Measurements from ENCODE around the gene SLC29A4. TPM values are rescaled to one million over a fixed set of nuclear protein-coding genes. Genes with fewer than 3 reads are reported as not detected.
"Not testable (repeated sequence)": the region's sequence is repeated elsewhere in the genome, so short reads cannot be mapped to it uniquely, and the experiment has no call there.

Gene SLC29A4
- polyA plus RNA-seq, 4 donors, result 19.9 to 29.6 (median 24.9) TPM

GRCh38 chr7:5295039-5296014 lies 12.6 kb downstream of the SLC29A4 start:
- DNase-seq (ENCODE audit: low read depth in 4 of 4, low spot score in 3 of 4), result no peak

DNA sequence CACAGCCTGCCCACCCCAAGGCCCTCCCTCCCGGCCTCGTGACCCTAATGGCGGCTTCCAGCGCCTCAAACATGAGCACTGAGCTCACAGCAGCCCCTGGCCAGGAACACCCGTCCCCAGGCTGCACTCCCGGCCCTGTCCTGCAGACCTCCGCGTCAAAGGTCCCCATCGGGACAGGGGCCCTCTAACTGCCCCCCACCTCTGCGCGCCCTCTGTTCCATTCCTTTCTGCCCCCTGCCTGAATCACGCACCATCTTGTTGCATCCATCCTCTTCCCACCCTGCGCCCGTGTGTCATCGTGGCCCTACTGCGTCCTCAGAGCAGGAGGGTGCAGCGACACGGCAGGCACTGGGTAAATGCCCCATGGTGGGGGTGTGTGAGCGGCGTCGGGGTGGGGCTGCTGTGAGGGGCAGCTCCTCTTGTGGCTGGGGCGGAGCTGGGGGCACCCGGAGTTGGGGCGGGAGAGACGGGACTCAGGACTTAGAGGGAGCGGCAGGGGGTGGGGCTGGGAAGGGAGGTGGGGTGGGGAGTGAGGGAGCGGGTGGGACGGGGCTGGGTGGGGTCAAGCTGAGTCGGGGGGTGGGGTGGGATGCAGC lies 13.4 kb downstream of the SLC29A4 start:
- no peak for DNase-seq (ENCODE audit: low read depth in 4 of 4, low spot score in 3 of 4)

DNA sequence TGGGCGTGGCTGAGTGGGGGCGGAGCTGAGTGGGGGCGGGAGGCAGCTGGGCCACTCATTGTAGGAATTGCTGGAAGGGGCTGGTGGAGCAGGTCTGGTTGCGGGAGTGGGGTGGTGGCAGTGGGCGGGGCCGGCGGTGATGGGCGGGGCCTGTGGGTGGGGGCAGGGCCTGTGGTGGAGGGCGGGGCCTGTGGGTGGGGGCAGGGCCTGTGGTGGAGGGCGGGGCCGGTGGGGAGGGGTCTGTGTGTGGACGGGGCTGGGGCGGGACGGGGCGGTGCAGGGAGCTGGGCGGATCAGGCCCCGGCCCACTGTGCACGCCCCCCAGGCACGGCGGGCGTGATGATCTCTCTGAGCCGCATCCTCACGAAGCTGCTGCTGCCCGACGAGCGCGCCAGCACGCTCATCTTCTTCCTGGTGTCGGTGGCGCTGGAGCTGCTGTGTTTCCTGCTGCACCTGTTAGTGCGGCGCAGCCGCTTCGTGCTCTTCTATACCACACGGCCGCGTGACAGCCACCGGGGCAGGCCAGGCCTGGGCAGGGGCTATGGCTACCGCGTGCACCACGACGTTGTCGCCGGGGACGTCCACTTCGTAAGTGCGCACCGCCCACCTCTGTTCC lies 14.0 kb downstream of the SLC29A4 start:
- no peak for DNase-seq (ENCODE audit: low read depth in 4 of 4, low spot score in 3 of 4)

- DNase-seq (ENCODE audit: low read depth in 4 of 4, low spot score in 3 of 4), result no peak
Observed at GRCh38 chr7:5300366-5300765, 17.6 kb downstream of the SLC29A4 start.

- DNase-seq (ENCODE audit: low read depth in 4 of 4, low spot score in 3 of 4), result no peak
Observed at GRCh38 chr7:5302577-5302976, 19.8 kb downstream of the SLC29A4 start.

DNA sequence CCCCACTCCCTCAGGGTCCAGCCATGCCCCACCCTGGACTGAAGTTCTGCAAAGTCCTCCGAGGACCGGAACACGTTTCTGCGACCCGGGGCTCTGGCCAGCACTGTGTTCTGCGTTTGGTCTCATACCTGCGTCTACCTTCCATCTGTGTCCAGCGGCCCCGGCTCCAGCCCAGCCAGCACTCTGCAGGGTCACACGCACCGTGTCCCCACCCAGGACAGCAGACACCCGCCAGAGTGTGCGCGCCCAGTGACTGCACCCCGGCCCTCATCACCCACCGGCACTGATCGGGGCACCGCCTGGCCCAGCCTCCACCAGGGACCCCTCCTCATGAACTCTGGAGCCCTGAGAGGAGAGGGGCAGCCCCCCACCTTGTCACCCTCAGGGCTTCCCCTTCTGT lies 20.3 kb downstream of the SLC29A4 start:
- DNase-seq (ENCODE audit: low read depth in 4 of 4, low spot score in 3 of 4), result no peak

DNA sequence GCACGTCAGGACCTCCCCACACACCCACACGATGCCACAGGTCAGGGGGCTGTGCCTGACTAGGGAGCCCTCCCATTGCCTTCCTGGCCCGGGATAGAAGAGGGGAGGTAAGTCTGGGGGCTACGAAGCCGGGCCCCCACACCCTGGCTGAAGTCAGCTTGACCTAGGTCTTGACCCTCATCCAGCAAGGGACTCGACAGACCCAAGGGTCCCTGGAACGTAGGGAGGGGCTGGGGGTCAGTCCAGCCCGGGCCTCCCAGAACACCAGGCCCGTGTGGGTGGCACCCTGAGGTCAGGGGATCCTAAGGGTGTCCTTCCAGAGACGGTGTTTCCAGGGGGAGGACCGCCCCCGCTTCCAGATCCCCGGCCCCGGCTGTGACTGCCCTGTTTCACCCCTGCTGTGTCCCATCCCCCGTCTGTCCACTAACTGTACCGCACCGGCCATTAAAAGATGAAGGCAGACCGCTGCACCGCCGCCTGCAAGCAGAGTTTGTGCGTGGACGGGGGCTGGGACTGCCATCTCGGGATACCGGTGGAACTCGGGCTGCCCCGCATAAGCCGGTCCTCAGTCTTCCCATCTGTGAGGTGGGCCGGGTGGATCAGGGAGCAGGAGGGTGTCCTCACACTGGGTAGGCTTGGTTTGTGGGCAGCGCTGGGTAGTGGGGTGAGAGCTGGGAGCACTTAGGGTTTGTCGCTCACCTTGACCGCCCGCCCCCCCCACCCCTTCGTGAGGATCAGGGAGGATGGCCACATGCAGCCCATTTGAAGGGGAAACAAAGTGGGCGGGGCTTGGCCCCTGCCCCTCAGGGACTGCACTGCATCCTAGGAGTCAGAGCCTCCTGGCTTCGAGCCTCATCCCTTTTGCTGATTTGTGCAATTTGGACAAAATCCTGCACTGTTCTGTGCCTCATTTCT lies 21.1 kb downstream of the SLC29A4 start:
- DNase-seq (ENCODE audit: low read depth in 4 of 4, low spot score in 3 of 4), result no peak

DNA sequence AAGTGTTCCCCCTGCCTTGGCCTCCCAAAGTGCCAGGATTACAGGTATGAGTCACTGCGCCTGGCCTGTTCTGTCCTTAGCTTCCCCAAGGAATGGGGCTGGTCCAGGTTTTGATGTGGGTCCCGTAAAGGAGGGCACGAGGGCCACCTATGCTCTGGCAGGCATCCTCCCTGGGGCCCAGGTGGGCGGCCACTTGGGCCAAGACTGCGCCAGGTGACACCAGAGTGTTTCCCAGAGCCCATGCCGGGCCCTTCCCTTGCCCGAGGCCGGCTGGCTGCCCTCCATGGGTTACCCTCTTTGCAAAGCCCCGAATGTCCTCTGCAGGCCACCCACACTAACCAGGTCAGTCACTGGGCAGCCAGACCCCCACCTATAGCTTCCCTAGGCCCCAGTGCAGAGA lies 22.3 kb downstream of the SLC29A4 start:
- DNase-seq (ENCODE audit: low read depth in 4 of 4, low spot score in 3 of 4), result not testable (repeated sequence)

DNA sequence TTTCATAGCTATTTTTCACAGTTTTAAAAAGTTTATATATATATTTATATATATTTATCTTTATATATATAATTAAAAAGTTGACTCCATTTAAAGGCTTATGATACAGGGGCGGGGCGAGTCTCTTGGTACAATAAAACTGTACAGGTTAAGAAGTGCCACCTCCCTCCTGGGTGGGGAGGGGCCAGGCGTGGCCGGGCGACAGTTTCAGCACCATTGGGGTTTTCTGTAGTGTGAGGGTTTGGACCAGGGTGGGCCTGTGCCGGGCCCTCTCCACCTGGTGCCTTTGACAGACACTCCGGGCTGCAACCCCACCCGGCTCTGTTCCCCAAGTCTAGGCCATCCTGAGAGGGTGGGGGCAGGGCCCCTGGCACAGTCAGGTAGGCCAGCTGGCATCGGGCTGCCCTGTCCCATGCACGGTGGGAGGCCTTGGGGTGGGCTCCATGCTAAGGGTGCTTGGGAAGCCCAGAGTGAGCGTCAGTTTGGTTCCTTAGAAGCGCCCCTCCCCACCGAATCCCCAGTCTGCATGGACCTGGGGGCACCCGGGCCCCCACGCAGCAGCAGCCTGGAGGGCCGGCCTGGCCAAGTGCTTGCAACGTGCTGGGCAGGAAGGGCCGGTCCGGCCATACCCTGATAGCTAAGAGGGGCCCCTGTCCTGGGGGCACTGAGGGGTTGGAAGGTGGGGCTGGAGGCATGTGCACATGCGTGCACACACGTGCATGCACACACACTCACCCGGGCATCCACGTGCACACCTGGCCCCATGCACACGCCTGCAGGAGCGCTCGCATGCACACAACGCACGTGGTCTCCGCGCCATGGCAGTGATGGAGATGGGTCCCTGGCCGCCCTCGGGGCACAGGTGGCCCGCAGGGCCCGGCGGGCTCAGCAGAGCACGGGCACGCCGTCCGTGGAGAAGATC lies 24.7 kb downstream of the SLC29A4 start:
- not testable (repeated sequence) for DNase-seq (ENCODE audit: low read depth in 4 of 4, low spot score in 3 of 4)

DNA sequence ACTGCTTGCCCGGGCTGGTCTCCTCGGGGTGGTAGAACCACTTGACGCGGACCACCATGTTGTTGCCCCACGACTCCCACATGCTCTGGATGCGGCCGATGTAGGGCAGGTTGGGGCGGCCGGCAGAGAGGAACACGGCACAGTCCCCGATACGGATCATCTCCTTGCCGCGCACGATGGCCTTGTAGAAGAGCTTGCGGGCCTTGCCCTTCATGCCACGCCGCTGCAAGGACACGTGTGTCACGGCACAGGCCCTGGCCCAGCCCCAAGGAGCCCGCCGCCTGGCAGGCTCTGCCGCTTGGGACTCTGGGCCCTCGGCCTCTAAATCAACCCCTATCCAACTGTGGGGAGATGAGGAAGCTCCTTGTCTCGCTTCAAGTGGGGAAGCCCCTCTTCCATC lies 26.4 kb downstream of the SLC29A4 start:
- DNase-seq (ENCODE audit: low read depth in 4 of 4, low spot score in 3 of 4), result no peak

GRCh38 chr7:5310822-5311405 lies 28.2 kb downstream of the SLC29A4 start:
- DNase-seq (ENCODE audit: low read depth in 4 of 4, low spot score in 3 of 4), result no peak

DNA sequence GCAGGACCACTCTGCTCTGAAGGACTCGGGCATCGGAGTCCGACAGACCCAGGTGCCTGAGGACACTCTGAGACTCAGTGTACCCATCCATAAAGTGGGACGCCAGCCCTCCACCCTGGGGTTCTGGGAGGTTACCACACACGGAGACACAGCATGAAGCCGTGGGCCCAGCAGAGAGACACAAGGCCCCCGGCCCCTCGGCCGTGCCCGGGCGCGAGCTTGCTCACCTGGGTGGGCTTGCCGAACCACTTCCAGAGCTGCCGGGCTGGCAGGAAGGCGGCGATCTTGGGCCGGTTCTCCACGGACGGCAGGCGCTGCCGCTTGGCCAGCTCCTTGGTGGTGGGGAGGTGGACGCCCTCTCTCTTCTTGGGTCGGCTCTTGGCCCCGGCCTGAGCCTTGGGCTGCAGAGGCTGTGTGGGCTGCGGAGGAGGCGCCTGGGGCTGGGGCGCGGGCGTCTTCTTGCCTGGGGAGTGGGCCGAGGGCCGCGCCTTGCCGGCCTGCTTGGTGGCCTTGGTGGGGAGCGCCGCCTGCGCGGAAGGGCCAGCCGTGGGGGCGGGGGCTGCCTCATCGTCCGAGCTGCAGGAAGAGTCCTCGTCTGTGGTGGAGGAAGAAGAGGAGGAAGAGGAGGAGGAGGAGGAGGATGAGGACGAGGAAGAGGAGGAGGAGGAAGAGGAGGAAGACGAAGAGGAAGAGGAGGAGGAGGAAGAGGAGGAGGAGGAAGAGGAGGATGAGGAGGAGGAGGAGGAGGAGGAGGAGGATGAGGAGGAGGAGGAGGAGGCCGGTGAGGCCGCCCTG lies 29.7 kb downstream of the SLC29A4 start:
- not testable (repeated sequence) for DNase-seq (ENCODE audit: low read depth in 4 of 4, low spot score in 3 of 4)

GRCh38 chr7:5313076-5313885 lies 30.5 kb downstream of the SLC29A4 start:
- not testable (repeated sequence) for DNase-seq (ENCODE audit: low read depth in 4 of 4, low spot score in 3 of 4)

GRCh38 chr7:5314864-5315263 lies 32.1 kb downstream of the SLC29A4 start:
- no peak for DNase-seq (ENCODE audit: low read depth in 4 of 4, low spot score in 3 of 4)

DNA sequence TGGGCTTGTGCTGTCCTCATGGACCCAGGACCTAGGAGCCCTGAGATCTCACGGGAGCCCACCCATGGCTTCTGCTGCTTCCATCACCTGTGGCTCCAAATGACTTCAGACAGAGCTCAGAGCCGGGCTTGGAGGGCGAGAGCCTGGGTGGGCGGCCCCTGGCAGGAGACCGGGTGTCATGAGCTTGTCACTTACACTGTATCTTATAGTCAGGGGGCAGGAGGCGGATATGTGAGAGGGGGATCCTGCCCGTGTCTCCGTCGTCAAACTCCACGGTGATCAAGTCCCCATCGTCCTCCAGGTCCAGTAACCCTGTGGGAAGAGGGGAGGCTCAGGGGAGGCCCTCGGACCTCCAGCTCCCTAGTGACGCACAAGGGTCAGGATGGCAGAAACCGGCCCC lies 33.0 kb downstream of the SLC29A4 start:
- DNase-seq (ENCODE audit: low read depth in 4 of 4, low spot score in 3 of 4), result no peak

- DNase-seq (ENCODE audit: low read depth in 4 of 4, low spot score in 3 of 4), result not testable (repeated sequence)
Observed at GRCh38 chr7:5318613-5319012, 35.9 kb downstream of the SLC29A4 start.

GRCh38 chr7:5320391-5320790 lies 37.6 kb downstream of the SLC29A4 start:
- DNase-seq (ENCODE audit: low read depth in 4 of 4, low spot score in 3 of 4), result no peak
